Islet of Langerhans (tissue), 1 donor: ENCODE data around the gene BCL2.
"Not testable (repeated sequence)": the region's sequence is repeated elsewhere in the genome, so short reads cannot be mapped to it uniquely, and the experiment has no call there.

Source experiments
- FAIRE-seq: peaks from one replicate; lab custom pipeline; 2011; peaks lifted over from hg19 to GRCh38; lab: Jason Lieb, UNC

The BCL2 gene

GRCh38 chr18:63232826-63233225 lies 86.7 kb downstream of the BCL2 start:
- no peak for FAIRE-seq

- FAIRE-seq = no peak
These were observed 89.6 kb downstream of the BCL2 start for GRCh38 chr18:63229971-63230370.

DNA sequence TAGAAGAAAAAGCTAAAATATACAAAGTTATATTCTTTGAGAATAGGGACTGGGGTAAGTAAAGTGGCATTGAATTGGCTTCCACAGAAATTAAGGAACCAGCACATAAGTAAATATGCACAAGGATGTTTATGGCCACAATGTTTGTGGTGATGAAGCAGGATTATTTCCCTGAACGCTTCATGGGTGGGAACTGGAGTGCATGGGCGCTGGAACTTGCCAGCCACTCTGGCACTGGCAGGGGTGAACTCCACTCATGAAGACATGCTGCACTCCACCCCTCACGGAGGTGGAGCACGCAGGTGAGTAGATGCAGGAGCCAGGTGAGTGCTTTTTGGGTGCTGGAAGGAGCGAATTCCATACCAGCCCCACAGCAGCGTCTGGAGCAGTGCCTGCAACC lies 94.1 kb downstream of the BCL2 start:
- no peak for FAIRE-seq

DNA sequence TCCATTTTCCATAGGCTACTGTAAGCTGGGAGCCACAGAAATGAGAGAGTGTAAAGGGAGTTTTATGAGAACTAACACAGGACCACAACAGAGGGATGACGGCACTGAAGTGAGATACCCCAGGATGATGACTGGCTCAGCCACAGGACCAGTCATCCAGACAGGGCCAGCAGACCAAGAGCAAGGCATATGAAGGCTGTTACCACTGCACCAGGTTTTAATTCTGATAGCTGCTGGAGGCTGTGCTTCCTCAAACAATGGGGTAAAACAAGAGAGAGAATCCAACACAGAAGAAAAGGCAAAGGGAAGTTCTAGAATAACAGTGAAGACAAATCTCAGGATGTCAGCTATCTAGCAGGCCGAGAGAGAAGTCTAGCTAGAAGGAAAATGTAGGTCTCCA lies 94.9 kb downstream of the BCL2 start:
- FAIRE-seq = no peak

- FAIRE-seq = no peak
These were observed 95.7 kb downstream of the BCL2 start for GRCh38 chr18:63223837-63224236.

- no peak for FAIRE-seq
These were observed 98.7 kb downstream of the BCL2 start for GRCh38 chr18:63220903-63221302.

DNA sequence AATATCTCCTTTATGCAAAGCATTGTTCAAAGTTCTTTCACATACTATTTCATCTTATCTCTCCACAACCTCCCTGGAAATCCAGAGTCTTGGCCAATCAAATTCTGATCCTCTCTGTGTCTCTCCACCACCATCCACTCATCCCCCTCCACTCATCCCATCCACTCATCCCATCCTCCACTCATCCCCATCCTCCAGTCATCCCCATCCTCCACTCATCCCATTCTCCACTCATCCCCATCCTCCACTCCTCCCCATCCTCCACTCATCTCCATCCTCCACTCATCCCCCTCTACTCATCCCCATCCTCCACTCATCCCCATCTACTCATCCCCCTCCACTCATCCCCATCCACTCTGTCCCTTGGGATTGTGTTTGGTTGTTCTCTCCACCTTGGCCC lies 101.1 kb downstream of the BCL2 start:
- no peak for FAIRE-seq

GRCh38 chr18:63216516-63217311 lies 102.9 kb downstream of the BCL2 start:
- no peak for FAIRE-seq

DNA sequence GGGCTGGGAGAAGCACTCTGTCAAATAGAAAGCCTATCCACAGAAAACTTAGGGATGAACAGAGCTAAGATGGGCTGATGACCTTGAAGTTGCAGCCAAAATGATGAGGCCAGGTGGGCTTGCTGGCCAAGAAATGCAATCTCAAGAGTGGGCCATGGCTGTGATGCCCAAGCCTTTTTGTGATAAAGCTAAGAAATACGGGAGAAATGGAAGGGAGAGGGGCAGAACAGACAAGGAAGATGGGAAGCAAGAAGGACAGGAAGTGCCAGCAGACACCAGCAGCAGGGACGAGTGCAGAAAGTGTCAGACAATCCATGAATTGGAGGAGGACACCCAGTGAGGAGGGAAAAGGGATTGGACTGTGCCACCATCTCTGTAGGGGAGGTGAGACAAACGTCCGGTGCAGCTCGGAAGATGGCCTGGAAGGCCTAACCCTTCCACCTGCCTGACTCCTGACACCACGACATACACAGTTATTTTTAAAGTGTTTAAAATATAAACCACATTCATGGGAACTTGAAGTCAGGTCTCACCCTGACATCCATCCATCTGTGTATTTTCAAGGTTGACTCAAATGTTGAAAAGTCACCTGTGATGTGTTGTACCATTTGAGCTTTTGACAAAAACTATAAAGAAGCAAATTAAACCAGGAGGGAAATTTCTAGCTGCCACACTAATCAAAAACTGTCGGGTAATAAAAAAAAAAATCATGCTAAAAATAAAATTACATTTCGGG lies 105.5 kb downstream of the BCL2 start:
- FAIRE-seq = no peak

DNA sequence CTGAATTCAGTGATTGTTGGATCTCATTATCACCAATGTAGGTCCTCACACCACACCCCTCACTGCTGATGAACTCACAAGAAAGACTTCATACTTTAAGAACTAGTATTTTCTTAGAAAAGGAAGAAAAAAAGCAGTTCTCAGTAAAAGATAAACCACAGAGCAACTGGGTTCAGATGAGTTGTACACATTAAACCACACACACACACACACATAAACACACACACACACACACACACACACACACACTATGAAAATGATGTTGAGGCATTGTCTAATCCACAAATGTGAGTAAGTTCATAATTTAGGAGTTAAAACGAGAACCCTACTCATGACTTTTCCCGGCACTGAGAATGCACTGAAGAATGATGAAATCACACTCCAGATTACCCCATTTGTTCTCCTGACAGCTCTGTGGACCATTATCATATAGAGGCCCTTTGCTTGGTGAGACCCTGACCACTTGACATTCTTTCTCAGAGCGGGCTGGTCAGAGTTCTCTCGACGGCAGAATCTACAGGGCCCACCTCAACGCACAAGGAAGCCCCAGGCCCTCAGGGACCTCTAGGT lies 106.2 kb downstream of the BCL2 start:
- no peak for FAIRE-seq

- FAIRE-seq = no peak
These were observed 109.0 kb downstream of the BCL2 start for GRCh38 chr18:63210521-63210920.

- no peak for FAIRE-seq
These were observed 110.9 kb downstream of the BCL2 start for GRCh38 chr18:63208676-63209075.

GRCh38 chr18:63207835-63208234 lies 111.7 kb downstream of the BCL2 start:
- FAIRE-seq = no peak

- FAIRE-seq = no peak
These were observed 112.3 kb downstream of the BCL2 start for GRCh38 chr18:63207143-63207790.

GRCh38 chr18:63206433-63207142 lies 113.0 kb downstream of the BCL2 start:
- no peak for FAIRE-seq

DNA sequence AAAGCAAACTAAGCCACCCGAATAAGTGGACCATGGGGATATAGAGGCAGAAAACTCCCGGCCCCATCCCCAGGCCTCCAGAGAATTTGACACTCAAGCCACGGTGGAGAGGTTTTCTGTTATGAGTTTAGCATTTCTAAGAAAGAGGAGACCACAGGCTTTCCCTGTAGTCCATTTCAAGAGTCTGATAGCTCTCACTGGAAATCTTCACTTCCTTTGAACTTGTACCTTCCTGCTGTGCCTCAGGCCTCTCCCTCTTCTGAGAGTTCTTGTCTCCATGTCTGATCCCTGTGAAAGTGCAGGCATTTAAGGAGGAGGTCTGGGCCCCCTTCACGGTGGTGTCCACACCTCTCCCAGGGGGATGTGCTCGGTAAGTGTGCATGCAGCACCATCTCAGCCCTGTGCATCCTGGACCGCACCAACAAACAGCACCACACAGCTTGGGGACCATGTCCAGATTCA lies 113.7 kb downstream of the BCL2 start:
- no peak for FAIRE-seq

DNA sequence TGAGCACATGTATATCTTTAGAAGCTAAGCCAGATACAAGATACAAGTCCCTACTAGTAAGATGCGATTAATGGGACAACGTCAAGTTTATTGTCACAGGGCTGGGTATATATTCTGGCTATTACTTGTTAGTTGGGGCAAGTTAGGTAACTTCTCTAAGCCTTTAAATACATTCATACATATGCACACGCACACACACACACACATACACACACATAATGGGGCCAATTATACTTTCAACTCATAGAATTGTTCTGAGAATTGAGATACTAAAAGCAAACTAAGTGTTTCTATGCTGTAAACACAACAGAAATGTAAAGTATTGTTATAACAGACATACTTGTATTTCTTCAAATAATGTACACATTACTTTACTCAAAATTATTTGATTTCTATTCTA lies 116.1 kb downstream of the BCL2 start:
- FAIRE-seq = no peak

GRCh38 chr18:63202828-63203227 lies 116.7 kb downstream of the BCL2 start:
- no peak for FAIRE-seq

- FAIRE-seq = not testable (repeated sequence)
These were observed 118.1 kb downstream of the BCL2 start for GRCh38 chr18:63201456-63201855.

DNA sequence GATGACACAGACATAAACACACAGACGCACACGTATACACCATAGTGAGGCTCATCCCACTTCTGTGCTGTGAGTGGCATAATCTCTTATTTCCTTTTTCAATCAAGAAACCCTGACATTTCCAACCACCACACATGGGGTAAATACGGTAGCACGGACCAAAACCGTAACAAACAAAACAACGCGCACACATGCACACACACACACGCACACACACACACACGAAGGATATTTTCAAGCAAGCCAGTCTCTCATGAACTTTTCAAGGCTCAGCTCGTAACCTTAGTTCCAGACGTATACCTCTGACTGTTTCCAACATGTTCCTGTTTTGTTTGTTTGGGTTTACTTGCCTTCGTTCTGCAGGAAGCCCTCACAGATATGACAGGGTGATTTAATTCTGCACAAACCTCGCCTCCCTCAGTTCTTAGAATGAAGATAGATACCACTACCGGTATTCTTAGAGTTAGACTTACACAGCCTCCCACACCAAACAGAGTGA lies 119.8 kb downstream of the BCL2 start:
- FAIRE-seq = no peak

DNA sequence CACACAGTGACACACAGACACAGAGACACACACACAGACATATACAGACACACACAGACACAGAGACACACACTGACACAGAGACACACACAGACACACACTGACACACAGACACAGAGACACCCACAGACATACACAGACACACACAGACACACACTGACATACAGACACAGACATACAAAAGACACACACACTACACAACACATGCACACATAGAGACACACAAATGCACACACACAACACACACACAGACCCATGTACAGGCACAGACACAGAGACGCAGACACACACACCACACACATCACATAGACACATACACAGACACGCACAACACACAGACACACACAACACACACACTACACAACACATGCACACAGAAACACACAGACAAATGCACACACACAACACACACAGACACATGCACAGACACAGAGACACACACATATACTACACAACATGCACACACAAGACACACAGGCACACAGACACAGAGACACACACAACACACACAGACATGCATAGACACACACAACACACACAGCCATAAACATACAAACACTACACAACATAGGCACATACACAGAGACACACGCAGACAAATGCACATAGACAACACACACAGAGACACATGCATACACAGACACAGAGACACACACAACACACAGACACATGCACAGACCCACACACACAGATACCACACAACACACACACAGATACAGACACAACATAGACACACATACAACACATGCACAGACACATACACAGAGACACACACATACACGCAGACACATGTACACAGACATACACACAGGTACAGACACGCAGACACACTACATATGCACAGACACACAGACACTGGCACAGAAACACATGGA lies 120.5 kb downstream of the BCL2 start:
- no peak for FAIRE-seq
